H9 (cell line): ENCODE data around the gene SF3A1. TPM values are rescaled to one million over a fixed set of nuclear protein-coding genes. Genes with fewer than 3 reads are reported as not detected.

Experiments used
- DNase-seq: peaks from one replicate; pipeline ENCODE4 v3.0.0-alpha.2; 2017
- H2AFZ ChIP-seq: one replicate; pipeline ENCODE4 v1.6.1; 2013; ENCODE audit warnings: mild to moderate bottlenecking, low read length, control low read depth, moderate library complexity
- H2AK5ac ChIP-seq: 2 replicates; pipeline ENCODE4 v1.6.1; 2013; ENCODE audit warnings: low read length, control low read depth, mixed read lengths; ENCODE audit not compliant: insufficient read length
- H2BK120ac ChIP-seq: one replicate; pipeline ENCODE4 v1.6.1; 2013; ENCODE audit warnings: low read depth, mild to moderate bottlenecking, low read length, control low read depth, inconsistent platforms; ENCODE audit not compliant: poor library complexity, severe bottlenecking
- H2BK12ac ChIP-seq: 2 replicates; pipeline ENCODE4 v1.6.1; 2013; ENCODE audit warnings: low read length, control low read depth, mixed read lengths, low read depth; ENCODE audit not compliant: insufficient read length
- H2BK15ac ChIP-seq: 2 replicates; pipeline ENCODE4 v1.6.1; 2013; ENCODE audit warnings: low read depth, low read length, control low read depth
- H2BK20ac ChIP-seq: one replicate; pipeline ENCODE4 v1.6.1; 2013; ENCODE audit warnings: low read depth, mild to moderate bottlenecking, low read length, control low read depth, inconsistent platforms; ENCODE audit not compliant: poor library complexity, severe bottlenecking
- H2BK5ac ChIP-seq: 2 replicates; pipeline ENCODE4 v1.6.1; 2013; ENCODE audit warnings: low read length, control low read depth, mixed read lengths; ENCODE audit not compliant: insufficient read length
- H3K14ac ChIP-seq: 2 replicates; pipeline ENCODE4 v1.6.1; 2013; ENCODE audit warnings: low read length, control low read depth; ENCODE audit not compliant: insufficient read depth
- H3K18ac ChIP-seq: 2 replicates; pipeline ENCODE4 v1.6.1; 2013; ENCODE audit warnings: low read depth, mild to moderate bottlenecking, mixed read lengths, low read length, control low read depth; ENCODE audit not compliant: insufficient read length
- H3K23ac ChIP-seq: 2 replicates; pipeline ENCODE4 v1.6.1; 2013; ENCODE audit warnings: low read length, control low read depth, mixed read lengths, low read depth; ENCODE audit not compliant: insufficient read length
- H3K23me2 ChIP-seq: 2 replicates; pipeline ENCODE4 v1.6.1; 2013; ENCODE audit warnings: low read depth, mild to moderate bottlenecking, mixed read lengths, low read length, control low read depth; ENCODE audit not compliant: insufficient read length, poor library complexity, severe bottlenecking
- H3K27ac ChIP-seq: 2 replicates; pipeline ENCODE4 v1.5.1; 2013; ENCODE audit warnings: low read length, control low read depth, mixed read lengths, low read depth; ENCODE audit not compliant: insufficient read length
- H3K27me3 ChIP-seq: 2 replicates; pipeline ENCODE4 v1.6.1; 2013; ENCODE audit warnings: low read length, control low read depth, inconsistent platforms; ENCODE audit not compliant: insufficient read depth
- H3K4ac ChIP-seq: 2 replicates; pipeline ENCODE4 v1.6.1; 2013; ENCODE audit warnings: low read depth, mild to moderate bottlenecking, control low read depth, inconsistent platforms, low read length, moderate library complexity
- H3K4me1 ChIP-seq: 2 replicates; pipeline ENCODE4 v1.6.1; 2013; ENCODE audit warnings: low read length, control low read depth, inconsistent platforms; ENCODE audit not compliant: insufficient read depth
- H3K4me2 ChIP-seq: 2 replicates; pipeline ENCODE4 v1.6.1; 2013; ENCODE audit warnings: low read length, control low read depth, mixed read lengths; ENCODE audit not compliant: insufficient read length, insufficient read depth
- H3K56ac ChIP-seq: 2 replicates; pipeline ENCODE4 v1.6.1; 2013; ENCODE audit warnings: low read depth, mild to moderate bottlenecking, mixed read lengths, low read length, control low read depth; ENCODE audit not compliant: insufficient read length
- H3K79me1 ChIP-seq: 2 replicates; pipeline ENCODE4 v1.6.1; 2013; ENCODE audit warnings: low read depth, mild to moderate bottlenecking, moderate library complexity, low read length, control low read depth, inconsistent platforms; ENCODE audit not compliant: insufficient read depth, poor library complexity, severe bottlenecking
- H3K79me2 ChIP-seq: 2 replicates; pipeline ENCODE4 v1.6.1; 2013; ENCODE audit warnings: low read length, control low read depth, inconsistent platforms; ENCODE audit not compliant: insufficient read depth
- H3K9ac ChIP-seq: 2 replicates; pipeline ENCODE4 v1.6.1; 2013; ENCODE audit warnings: low read length, control low read depth, mixed read lengths; ENCODE audit not compliant: insufficient read length; ENCODE audit errors: extremely low read depth
- H3K9me3 ChIP-seq: one replicate; pipeline ENCODE4 v1.6.1; 2013; ENCODE audit warnings: low read depth, low read length, inconsistent platforms; ENCODE audit not compliant: control insufficient read depth
- H3T11ph ChIP-seq: one replicate; pipeline ENCODE4 v1.6.1; 2013; ENCODE audit warnings: mild to moderate bottlenecking, low read length, control low read depth, inconsistent platforms
- H4K20me1 ChIP-seq: one replicate; pipeline ENCODE4 v1.6.1; 2013; ENCODE audit not compliant: control insufficient read depth, insufficient read length, insufficient read depth
- H4K5ac ChIP-seq: 2 replicates; pipeline ENCODE4 v1.6.1; 2013; ENCODE audit warnings: low read depth, mild to moderate bottlenecking, mixed read lengths, low read length, control low read depth; ENCODE audit not compliant: insufficient read length
- H4K8ac ChIP-seq: replicated peaks from 2 replicates; pipeline ENCODE4 v1.6.1; 2013; ENCODE audit warnings: low read length, control low read depth, mixed read lengths, low read depth; ENCODE audit not compliant: insufficient read length
- H4K91ac ChIP-seq: 2 replicates; pipeline ENCODE4 v1.6.1; 2013; ENCODE audit warnings: low read depth, mild to moderate bottlenecking, moderate library complexity, mixed read lengths, low read length, control low read depth; ENCODE audit not compliant: insufficient read length
- H3K27ac Mint-ChIP-seq, 3 experiments: 2 replicates in 2 of 3; 3 replicates in 1 of 3; pipeline ENCODE4 v1.8.0; 2020 to 2021; ENCODE audit warnings: mixed read lengths in 3 of 3, mild to moderate bottlenecking in 1 of 3, moderate library complexity in 1 of 3
- H3K27me3 Mint-ChIP-seq: 2 replicates; pipeline ENCODE4 v1.8.0; 2021; ENCODE audit warnings: low read depth, mild to moderate bottlenecking, moderate library complexity, mixed read lengths
- H3K36me3 Mint-ChIP-seq, 3 experiments: 2 replicates in 2 of 3; 3 replicates in 1 of 3; pipeline ENCODE4 v1.8.0; 2020 to 2021; ENCODE audit warnings: low read depth in 3 of 3, mixed read lengths in 3 of 3; ENCODE audit not compliant: insufficient read depth in 1 of 3
- H3K4me1 Mint-ChIP-seq, 2 experiments: 2 replicates each; pipeline ENCODE4 v1.8.0; 2020; ENCODE audit warnings: mixed read lengths in 2 of 2
- H3K4me3 Mint-ChIP-seq, 2 experiments: 2 replicates in 1 of 2; 3 replicates in 1 of 2; pipeline ENCODE4 v1.8.0; 2020 to 2021; ENCODE audit warnings: mild to moderate bottlenecking in 2 of 2, mixed read lengths in 2 of 2, moderate library complexity in 1 of 2
- H3K9me3 Mint-ChIP-seq, 2 experiments: 2 replicates in 1 of 2; 3 replicates in 1 of 2; pipeline ENCODE4 v1.8.0; 2020; ENCODE audit warnings: mild to moderate bottlenecking in 2 of 2, mixed read lengths in 2 of 2, moderate library complexity in 1 of 2
- WGBS: extraction: QIAGEN DNeasy Blood & Tissue Kit; methylation state at CpG from one replicate; pipeline ENCODE4 v1.1.7; 2013; ENCODE audit warnings: missing lambda C conversion rate, low lambda C conversion rate, mixed read lengths; ENCODE audit not compliant: insufficient read length; ENCODE audit errors: extremely low coverage; 5-methylcytosine and 5-hydroxymethylcytosine counted together
- total RNA-seq: library from RNA; stranded (reverse); gene quantifications from 2 replicates; pipeline ENCODE4 v1.2.1, GENCODE V29; 2021
- TF ChIP-seq, protein P1 (sequence below): fragments of 200-600 bp; sonication (generic); conservative IDR thresholded peaks from 3 replicates; pipeline ENCODE4 v1.8.0; 2021; ENCODE audit warnings: antibody characterized with exemption, mild to moderate bottlenecking

SF3A1 gene
- total RNA-seq, 1 experiment from 2014 or later: 225 TPM

DNA sequence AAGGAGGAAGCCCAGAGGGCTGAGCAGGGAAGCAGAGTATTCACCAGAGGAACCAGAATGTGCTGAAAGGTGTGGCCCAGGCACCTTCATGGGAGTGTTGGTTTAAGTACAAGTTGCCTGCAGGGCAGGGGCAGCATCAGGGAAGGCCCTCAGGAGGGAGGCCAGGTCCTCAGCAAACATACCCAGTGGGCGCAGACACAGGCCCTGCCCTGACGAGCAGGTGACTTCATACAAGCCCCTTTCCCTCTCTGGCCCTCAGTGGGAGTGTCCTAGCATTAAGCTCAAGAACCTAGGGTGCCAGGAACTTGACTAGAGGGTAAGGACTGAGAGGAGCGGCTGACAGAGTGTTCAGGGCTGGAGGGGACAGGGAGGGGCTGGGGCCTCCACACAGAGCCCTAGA, 59.9 kb downstream of the SF3A1 start:
- no peaks in the 10 kb centered on the region for H3K27me3 Mint-ChIP-seq
- Histone ChIP-seq H4K91ac (no peak overlapping the region), H3K4me2 (no peak overlapping the region), H3K9ac (no peak overlapping the region), H3K79me2 (no peaks in the 10 kb centered on the region), H3K18ac (no peak overlapping the region), H2BK12ac (no peak overlapping the region), H3K27ac (no peak overlapping the region), H3K23me2 (no peaks in the 10 kb centered on the region), H3K9me3 (no peaks in the 10 kb centered on the region), H3K4me1 (no peaks in the 10 kb centered on the region), H2BK15ac (no peak overlapping the region), H3K4ac (no peak overlapping the region), H2BK20ac (no peak overlapping the region), H4K8ac (no peak overlapping the region), H2BK120ac (no peak overlapping the region), H4K5ac (no peak overlapping the region), H3K14ac (no peak overlapping the region), H2AK5ac (no peak overlapping the region), H3K79me1 (no peaks in the 10 kb centered on the region), H3K56ac (no peak overlapping the region), H3K23ac (no peak overlapping the region), H2AFZ (no peak overlapping the region), H2BK5ac (no peak overlapping the region), H4K20me1 (no peaks in the 10 kb centered on the region), H3T11ph (no peak overlapping the region), H3K27me3 (no peaks in the 10 kb centered on the region)
- H3K36me3 Mint-ChIP-seq: peaks cover 4 to 19% (median 5%) of the 10 kb centered on the region in 3 experiments; a peak in 5 of 7 replicates
- H3K4me1 Mint-ChIP-seq: peaks cover 4 to 8% of the 10 kb centered on the region in 2 experiments; a peak in 2 of 4 replicates
- no peak overlapping the region for H3K4me3 Mint-ChIP-seq
- peak overlapping the region in 1 of 3 experiments; percentile 89; a peak in 2 of 7 replicates for H3K27ac Mint-ChIP-seq
- no CpG with 5 or more reads among the region's 3 CpGs for WGBS
- TF ChIP-seq, protein P1, sequence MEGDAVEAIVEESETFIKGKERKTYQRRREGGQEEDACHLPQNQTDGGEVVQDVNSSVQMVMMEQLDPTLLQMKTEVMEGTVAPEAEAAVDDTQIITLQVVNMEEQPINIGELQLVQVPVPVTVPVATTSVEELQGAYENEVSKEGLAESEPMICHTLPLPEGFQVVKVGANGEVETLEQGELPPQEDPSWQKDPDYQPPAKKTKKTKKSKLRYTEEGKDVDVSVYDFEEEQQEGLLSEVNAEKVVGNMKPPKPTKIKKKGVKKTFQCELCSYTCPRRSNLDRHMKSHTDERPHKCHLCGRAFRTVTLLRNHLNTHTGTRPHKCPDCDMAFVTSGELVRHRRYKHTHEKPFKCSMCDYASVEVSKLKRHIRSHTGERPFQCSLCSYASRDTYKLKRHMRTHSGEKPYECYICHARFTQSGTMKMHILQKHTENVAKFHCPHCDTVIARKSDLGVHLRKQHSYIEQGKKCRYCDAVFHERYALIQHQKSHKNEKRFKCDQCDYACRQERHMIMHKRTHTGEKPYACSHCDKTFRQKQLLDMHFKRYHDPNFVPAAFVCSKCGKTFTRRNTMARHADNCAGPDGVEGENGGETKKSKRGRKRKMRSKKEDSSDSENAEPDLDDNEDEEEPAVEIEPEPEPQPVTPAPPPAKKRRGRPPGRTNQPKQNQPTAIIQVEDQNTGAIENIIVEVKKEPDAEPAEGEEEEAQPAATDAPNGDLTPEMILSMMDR: no peak
- no peak for DNase-seq
- H3K9me3 Mint-ChIP-seq: peaks cover 0 to 1% of the 10 kb centered on the region in 2 experiments; a peak in 1 of 5 replicates
